CD14-positive monocyte (primary cell): ENCODE measurements around the gene BANF1. TPM values are rescaled to one million over a fixed set of nuclear protein-coding genes. Genes with fewer than 3 reads are reported as not detected.

Source experiments
- DNase-seq, 3 donors: peaks; one replicate each; pipeline ENCODE4 v3.0.0-alpha.2; 2011 to 2022
- H2AFZ ChIP-seq: 2 replicates; pipeline ENCODE4 v1.6.0; 2012; ENCODE audit warnings: mild to moderate bottlenecking, low read depth, low read length, inconsistent platforms; ENCODE audit not compliant: insufficient read depth, poor library complexity, severe bottlenecking
- H3K27ac ChIP-seq, 2 donors: 1 replicate in 1 of 2; 2 replicates in 1 of 2; pipeline ENCODE4 v1.5.1; 2012 to 2013; ENCODE audit warnings: low read length in 2 of 2, control low read depth in 1 of 2, inconsistent platforms in 1 of 2, low read depth in 1 of 2, mild to moderate bottlenecking in 1 of 2
- H3K27me3 ChIP-seq, 2 donors: one replicate each; pipeline versions ENCODE4 v1.6.0 to v1.6.1; 2011 to 2013; ENCODE audit warnings: low read length in 2 of 2; ENCODE audit not compliant: control insufficient read depth in 2 of 2, insufficient read depth in 2 of 2
- H3K36me3 ChIP-seq, 2 donors: replicated peaks in 1 of 2; 1 replicate in 1 of 2; 2 replicates in 1 of 2; pipeline versions ENCODE4 v1.5.1 to v1.6.1; 2012 to 2013; ENCODE audit warnings: low read length in 2 of 2, control low read depth in 1 of 2, inconsistent platforms in 1 of 2, mild to moderate bottlenecking in 1 of 2; ENCODE audit not compliant: insufficient read depth in 2 of 2, control insufficient read depth in 1 of 2
- H3K4me1 ChIP-seq, 2 donors: 1 replicate in 1 of 2; 2 replicates in 1 of 2; pipeline versions ENCODE4 v1.5.1 to v1.6.1; 2012 to 2013; ENCODE audit warnings: low read length in 2 of 2, control low read depth in 1 of 2, inconsistent platforms in 1 of 2, mild to moderate bottlenecking in 1 of 2, moderate library complexity in 1 of 2; ENCODE audit not compliant: insufficient read depth in 2 of 2, control insufficient read depth in 1 of 2
- H3K4me2 ChIP-seq: replicated peaks from 2 replicates; pipeline ENCODE3; 2012; ENCODE audit warnings: low read length, moderate library complexity, mild to moderate bottlenecking; ENCODE audit not compliant: poor library complexity, severe bottlenecking; ENCODE audit errors: extremely low read depth
- H3K4me3 ChIP-seq, 3 experiments: fragments of 200-600 bp in 1 of 3; sonication (generic) in 1 of 3; replicated peaks in 1 of 3; 1 replicate in 2 of 3; 2 replicates in 1 of 3; pipeline ENCODE4 v1.5.1; 2011 to 2013; ENCODE audit warnings: low read length in 3 of 3, mild to moderate bottlenecking in 3 of 3, control low read depth in 2 of 3, low read depth in 2 of 3, inconsistent platforms in 1 of 3, moderate library complexity in 1 of 3
- H3K79me2 ChIP-seq: 2 replicates; pipeline ENCODE4 v1.6.0; 2012; ENCODE audit warnings: mild to moderate bottlenecking, control low read depth, inconsistent platforms, low read length, moderate library complexity; ENCODE audit not compliant: insufficient read depth
- H3K9ac ChIP-seq: 2 replicates; pipeline ENCODE4 v1.6.0; 2017; ENCODE audit warnings: low read length, mild to moderate bottlenecking; ENCODE audit not compliant: insufficient read depth, poor library complexity, severe bottlenecking
- H3K9me3 ChIP-seq, 2 donors: replicated peaks in 1 of 2; 1 replicate in 1 of 2; 2 replicates in 1 of 2; pipeline versions ENCODE4 v1.5.1 to v1.6.1; 2012 to 2013; ENCODE audit warnings: low read length in 2 of 2, control low read depth in 1 of 2; ENCODE audit not compliant: control insufficient read depth in 1 of 2, insufficient read depth in 1 of 2
- H4K20me1 ChIP-seq: 2 replicates; pipeline ENCODE4 v1.6.0; 2012; ENCODE audit warnings: mild to moderate bottlenecking, low read length, control low read depth, moderate library complexity; ENCODE audit not compliant: insufficient read depth
- H3K27ac Mint-ChIP-seq, 7 donors: one replicate each; pipeline ENCODE4 v1.8.0; 2020; ENCODE audit warnings: mild to moderate bottlenecking in 7 of 7, mixed read lengths in 7 of 7, moderate library complexity in 6 of 7, inconsistent platforms in 2 of 7
- H3K27me3 Mint-ChIP-seq, 3 donors: one replicate each; pipeline ENCODE4 v1.8.0; 2021 to 2022; ENCODE audit warnings: low read depth in 3 of 3, mild to moderate bottlenecking in 3 of 3, mixed read lengths in 3 of 3, moderate library complexity in 3 of 3, inconsistent platforms in 1 of 3
- H3K36me3 Mint-ChIP-seq, 2 donors: one replicate each; pipeline ENCODE4 v1.8.0; 2020; ENCODE audit warnings: mixed read lengths in 2 of 2, inconsistent platforms in 1 of 2, mild to moderate bottlenecking in 1 of 2
- H3K4me1 Mint-ChIP-seq: one replicate; pipeline ENCODE4 v1.8.0; 2020; ENCODE audit warnings: mild to moderate bottlenecking, mixed read lengths
- H3K4me3 Mint-ChIP-seq, 2 donors: one replicate each; pipeline ENCODE4 v1.8.0; 2020; ENCODE audit warnings: mild to moderate bottlenecking in 2 of 2, mixed read lengths in 2 of 2, moderate library complexity in 1 of 2
- H3K9me3 Mint-ChIP-seq, 7 donors: one replicate each; pipeline ENCODE4 v1.8.0; 2020 to 2022; ENCODE audit warnings: mixed read lengths in 7 of 7, mild to moderate bottlenecking in 6 of 7, moderate library complexity in 6 of 7, inconsistent platforms in 2 of 7
- WGBS: methylation state at CpG from one replicate; pipeline ENCODE4 v1.1.5; 2013; ENCODE audit warnings: missing lambda C conversion rate; ENCODE audit not compliant: insufficient coverage; 5-methylcytosine and 5-hydroxymethylcytosine counted together
- intact Hi-C, 2 donors: fragments of 100-400 bp; cut with micrococcal nuclease; formaldehyde crosslinking; loops; one replicate each; pipeline versions ENCODE4 v1.15.0 to v1.15.1; 2023
- polyA plus RNA-seq, 3 donors: library from polyadenylated mRNA; depleted of rRNA in 1 of 3; unstranded in 2 of 3; stranded (reverse) in 1 of 3; fragments of 300-500 nt in 2 of 3; fragments of >200 nt in 1 of 3; fragmentation: Illumina TruSeq in 2 of 3; gene quantifications; 1 replicate in 2 of 3; 2 replicates in 1 of 3; pipeline ENCODE4 v1.2.3, GENCODE V29; 2012 to 2021
- TF ChIP-seq, protein P1 (sequence below): fragments of 200-600 bp; IDR thresholded peaks from one replicate; pipeline ENCODE4 v1.8.0; 2022; ENCODE audit warnings: antibody characterized with exemption, mild to moderate bottlenecking

Gene BANF1
- polyA plus RNA-seq, 3 donors: 79.9 to 175 (median 142) TPM

DNA sequence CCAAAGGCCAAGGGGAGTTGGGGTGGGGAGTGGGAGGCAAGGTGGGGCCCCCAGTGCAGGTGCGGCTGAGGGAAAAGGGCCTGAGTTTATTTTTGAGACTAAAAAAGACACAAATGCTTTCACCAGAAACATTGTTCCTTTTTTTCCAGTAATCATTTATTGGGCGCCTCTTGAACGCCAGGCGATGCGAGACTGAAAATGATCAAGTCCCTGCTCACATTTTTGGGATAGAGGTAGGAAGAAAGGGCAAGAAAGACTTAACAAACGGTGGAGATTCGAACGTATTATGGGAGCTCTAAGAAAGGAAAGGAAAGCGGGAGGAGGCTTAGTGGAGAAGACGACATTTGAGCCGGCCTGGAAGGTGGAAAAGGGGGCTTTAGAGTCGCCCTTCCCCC lies 49.1 kb downstream of the BANF1 start:
- H3K36me3 ChIP-seq: peaks cover 18 to 22% of the 10 kb centered on the region in 2 donors
- peaks cover 36% of the 10 kb centered on the region for H3K79me2 ChIP-seq
- intact Hi-C loops: no loop called here
- Mint-ChIP-seq H3K4me3 (peak overlapping the region; percentile 91 to 97), H3K36me3 (peaks cover 23 to 31% of the 10 kb centered on the region in 2 donors), H3K27ac (peak overlapping the region; percentile 70 to 98 (median 85)), H3K27me3 (peaks cover 18 to 22% (median 18%) of the 10 kb centered on the region in 3 donors), H3K4me1 (peaks cover 20% of the 10 kb centered on the region), H3K9me3 (peaks cover 0 to 4% (median 0%) of the 10 kb centered on the region in 7 donors)
- H3K27me3 ChIP-seq: peaks cover 2 to 19% of the 10 kb centered on the region in 2 donors
- H3K9ac ChIP-seq: peak overlapping the region; percentile 95
- 8% methylated on average over 10 of the region's 12 CpGs for WGBS
- peaks cover 16 to 26% of the 10 kb centered on the region in 2 donors for H3K4me1 ChIP-seq
- H3K4me2 ChIP-seq: peak overlapping the region; percentile 85
- peaks cover 5% of the 10 kb centered on the region for H4K20me1 ChIP-seq
- DNase-seq: no peak
- peak overlapping the region; percentile 94 for H2AFZ ChIP-seq
- peak overlapping the region; percentile 36 to 64 for H3K27ac ChIP-seq
- H3K4me3 ChIP-seq: peak overlapping the region; percentile 91 to 97 (median 94)
- TF ChIP-seq, protein P1, sequence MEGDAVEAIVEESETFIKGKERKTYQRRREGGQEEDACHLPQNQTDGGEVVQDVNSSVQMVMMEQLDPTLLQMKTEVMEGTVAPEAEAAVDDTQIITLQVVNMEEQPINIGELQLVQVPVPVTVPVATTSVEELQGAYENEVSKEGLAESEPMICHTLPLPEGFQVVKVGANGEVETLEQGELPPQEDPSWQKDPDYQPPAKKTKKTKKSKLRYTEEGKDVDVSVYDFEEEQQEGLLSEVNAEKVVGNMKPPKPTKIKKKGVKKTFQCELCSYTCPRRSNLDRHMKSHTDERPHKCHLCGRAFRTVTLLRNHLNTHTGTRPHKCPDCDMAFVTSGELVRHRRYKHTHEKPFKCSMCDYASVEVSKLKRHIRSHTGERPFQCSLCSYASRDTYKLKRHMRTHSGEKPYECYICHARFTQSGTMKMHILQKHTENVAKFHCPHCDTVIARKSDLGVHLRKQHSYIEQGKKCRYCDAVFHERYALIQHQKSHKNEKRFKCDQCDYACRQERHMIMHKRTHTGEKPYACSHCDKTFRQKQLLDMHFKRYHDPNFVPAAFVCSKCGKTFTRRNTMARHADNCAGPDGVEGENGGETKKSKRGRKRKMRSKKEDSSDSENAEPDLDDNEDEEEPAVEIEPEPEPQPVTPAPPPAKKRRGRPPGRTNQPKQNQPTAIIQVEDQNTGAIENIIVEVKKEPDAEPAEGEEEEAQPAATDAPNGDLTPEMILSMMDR: no peak
- H3K9me3 ChIP-seq: no peaks in the 10 kb centered on the region

DNA sequence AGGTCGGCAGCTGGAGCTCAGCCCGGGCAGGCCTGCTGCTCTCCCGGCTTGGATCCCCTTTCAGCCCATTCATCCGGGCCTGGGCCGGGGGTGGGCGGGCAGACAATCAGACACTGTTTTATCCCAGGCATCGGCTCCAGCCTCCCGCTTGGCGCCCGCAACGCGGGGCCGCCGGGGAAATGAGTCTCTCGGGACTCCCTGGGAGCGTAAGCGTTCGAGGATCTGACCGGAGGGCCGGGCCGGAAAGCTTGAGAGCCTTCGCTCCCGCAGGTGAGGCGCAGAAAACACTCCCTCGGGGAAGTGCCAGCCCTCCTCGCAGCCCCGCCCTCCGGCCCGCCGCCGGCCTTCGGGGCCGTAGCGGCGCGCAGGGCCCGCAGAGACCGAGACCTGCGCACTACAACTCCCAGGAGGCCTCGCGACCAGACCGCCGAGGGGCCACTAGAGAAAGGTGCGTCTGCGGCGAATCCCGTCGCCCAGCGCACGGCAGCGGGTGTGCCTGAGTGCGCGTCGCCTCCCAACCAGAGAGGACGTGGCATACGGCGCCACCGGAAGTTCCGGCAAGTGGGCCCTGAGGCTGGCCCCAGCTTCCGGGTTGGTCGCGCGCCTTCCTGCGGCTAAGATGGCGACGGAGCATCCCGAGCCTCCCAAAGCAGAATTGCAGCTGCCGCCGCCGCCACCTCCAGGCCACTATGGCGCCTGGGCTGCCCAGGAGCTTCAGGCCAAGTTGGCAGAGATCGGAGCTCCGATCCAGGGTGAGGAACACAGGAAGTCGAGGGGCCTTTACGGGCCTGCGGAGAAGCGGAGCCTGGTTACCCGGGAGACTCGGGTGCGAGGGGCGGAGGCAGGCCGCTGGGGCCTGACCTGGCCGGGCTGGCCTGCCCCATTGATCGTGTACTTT lies 49.7 kb downstream of the BANF1 start, which contains the start of gene SF3B2:
Gene SF3B2, plus strand, starts transcription at position 599 of the 898 bp plus-strand sequence. Its CDS starts 21 bp downstream, at position 620.
- Histone ChIP-seq H3K9me3 (no peaks in the 10 kb centered on the region), H3K4me1 (peaks cover 16 to 26% of the 10 kb centered on the region in 2 donors), H3K4me3 (peak within 1 kb of the TSS; percentile 91 to 97 (median 94)), H3K9ac (peak within 1 kb of the TSS; percentile 95), H3K79me2 (peaks cover 42% of the 10 kb centered on the region), H3K27me3 (peaks cover 2 to 19% of the 10 kb centered on the region in 2 donors), H2AFZ (peak within 1 kb of the TSS; percentile 94), H3K27ac (peak within 1 kb of the TSS; percentile 73 to 95), H4K20me1 (peaks cover 5% of the 10 kb centered on the region), H3K4me2 (peak within 1 kb of the TSS; percentile 85), H3K36me3 (peaks cover 25 to 28% of the 10 kb centered on the region in 2 donors)
- Mint-ChIP-seq H3K27me3 (peaks cover 18 to 22% (median 18%) of the 10 kb centered on the region in 3 donors), H3K9me3 (peaks cover 0 to 4% (median 0%) of the 10 kb centered on the region in 7 donors), H3K4me3 (peak within 1 kb of the TSS; percentile 97 to 99), H3K4me1 (peaks cover 20% of the 10 kb centered on the region), H3K36me3 (peaks cover 29 to 37% of the 10 kb centered on the region in 2 donors), H3K27ac (peak within 1 kb of the TSS; percentile 93 to 98 (median 97))
- TF ChIP-seq, protein P1: no peak
- WGBS: under 1% methylated on average over 84 of the region's 84 CpGs
- DNase-seq: peak; percentile 98
- intact Hi-C loops: no loop called here
